ENCODE data around the gene PIGR. TPM values are rescaled to one million over a fixed set of nuclear protein-coding genes. Genes with fewer than 3 reads are reported as not detected.

The PIGR gene
- polyA plus RNA-seq, 1 experiment, result not detected

DNA sequence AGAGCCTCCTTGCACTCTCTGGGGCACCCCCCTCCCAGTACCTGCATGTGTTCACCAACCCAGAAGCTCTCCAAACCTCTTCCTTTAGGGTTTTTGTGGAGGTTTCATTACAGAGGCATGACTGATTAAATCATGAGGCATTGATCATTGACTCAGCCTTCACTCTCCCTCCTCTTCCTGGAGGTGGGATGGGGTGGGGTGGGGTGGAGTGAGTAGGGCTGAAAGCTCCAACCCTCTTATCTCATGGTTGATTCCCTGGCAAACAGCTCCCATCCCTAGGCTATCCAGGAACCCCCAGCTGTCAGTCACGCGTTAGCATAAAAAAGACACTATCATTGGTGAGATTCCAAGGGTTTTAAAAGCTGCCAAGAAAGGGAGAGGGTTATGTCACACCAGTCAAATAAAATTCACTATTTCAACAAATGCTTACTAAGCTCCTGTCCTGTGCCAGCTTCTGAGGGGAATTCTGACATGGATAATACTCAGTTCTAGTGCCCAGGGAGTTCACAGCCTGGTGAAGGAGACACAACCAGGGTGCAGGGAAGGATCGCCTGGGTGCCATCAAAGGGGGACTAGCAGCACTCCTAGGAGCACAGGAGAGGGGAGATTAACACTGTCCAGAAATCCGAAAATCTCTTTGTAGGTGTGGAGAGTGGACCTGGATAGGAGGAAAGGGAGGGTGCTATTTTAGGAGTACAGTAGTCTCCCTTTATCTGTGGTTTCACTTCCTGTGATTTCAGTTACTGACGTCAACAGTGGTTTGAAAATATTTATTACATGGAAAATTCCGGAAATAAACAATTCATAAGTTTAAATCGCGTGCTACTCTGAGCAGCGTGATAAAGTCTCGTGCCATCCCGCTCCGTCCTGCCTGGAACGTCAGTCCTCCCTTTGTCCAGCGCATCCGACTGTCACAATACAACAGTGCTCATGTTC is 55.9 kb downstream of the PIGR start:
- ChIA-PET POLR2A (no interaction called here), CTCF (interaction anchor here (1.0 to 1.2 kb wide), 3 partner anchors 25 to 226 kb away, joined by 3 to 4 read pairs (median 3); partner anchors contain the start of gene IL20)
- Histone ChIP-seq H3K4me3 (ENCODE audit: low read depth, low read length) (no peak overlapping the region), H3K27me3 (ENCODE audit: control insufficient read depth, insufficient read depth, low read length) (no peaks in the 10 kb centered on the region), H3K9me3 (ENCODE audit: control insufficient read depth, insufficient read depth, low read length) (no peaks in the 10 kb centered on the region), H3K27ac (ENCODE audit: low read depth, low read length) (peak overlapping the region; percentile 89)
- no peak for TF ChIP-seq CTCF (IDR thresholded peaks at IDR 0.05; ENCODE audit: low read depth, low read length)
- no peak for DNase-seq (ENCODE audit: low read depth, low spot score)

- POLR2A ChIA-PET, result no interaction called here
- Histone ChIP-seq H3K9me3 (ENCODE audit: control insufficient read depth, insufficient read depth, low read length) (no peaks in the 10 kb centered on the region), H3K27ac (ENCODE audit: low read depth, low read length) (no peak overlapping the region), H3K27me3 (ENCODE audit: control insufficient read depth, insufficient read depth, low read length) (no peaks in the 10 kb centered on the region), H3K4me3 (ENCODE audit: low read depth, low read length) (no peak overlapping the region)
- DNase-seq (ENCODE audit: low read depth, low spot score), result no peak
- CTCF ChIA-PET, result interaction anchor here (0.5 to 5.8 kb wide), 4 partner anchors 17 to 25 kb away, joined by 3 to 37 read pairs (median 12); partner anchors contain the start of gene IL20
- TF ChIP-seq CTCF (IDR thresholded peaks at IDR 0.05; ENCODE audit: low read depth, low read length), result no peak
Observed at GRCh38 chr1:206887701-206888100, 58.6 kb downstream of the PIGR start.

GRCh38 chr1:206886831-206887230 is 59.4 kb downstream of the PIGR start:
- no peak for TF ChIP-seq CTCF (IDR thresholded peaks at IDR 0.05; ENCODE audit: low read depth, low read length)
- CTCF ChIA-PET, result interaction anchor here (0.6 to 5.8 kb wide), 4 partner anchors 22 to 274 kb away, joined by 4 to 37 read pairs (median 13); partner anchors contain the start of genes EIF2D and IL20
- H3K27me3 ChIP-seq (ENCODE audit: control insufficient read depth, insufficient read depth, low read length), result no peaks in the 10 kb centered on the region
- no peaks in the 10 kb centered on the region for H3K9me3 ChIP-seq (ENCODE audit: control insufficient read depth, insufficient read depth, low read length)
- H3K27ac ChIP-seq (ENCODE audit: low read depth, low read length), result no peak overlapping the region
- no peak overlapping the region for H3K4me3 ChIP-seq (ENCODE audit: low read depth, low read length)
- POLR2A ChIA-PET, result no interaction called here
- no peak for DNase-seq (ENCODE audit: low read depth, low spot score)

- no peak for DNase-seq (ENCODE audit: low read depth, low spot score)
- H3K27me3 ChIP-seq (ENCODE audit: control insufficient read depth, insufficient read depth, low read length), result no peaks in the 10 kb centered on the region
- ChIA-PET POLR2A (no interaction called here), CTCF (interaction anchor here (2.9 to 5.8 kb wide), 2 partner anchors 21 to 27 kb away, joined by 30 to 37 read pairs; partner anchors contain the start of gene IL20)
- no peaks in the 10 kb centered on the region for H3K9me3 ChIP-seq (ENCODE audit: control insufficient read depth, insufficient read depth, low read length)
- TF ChIP-seq CTCF (IDR thresholded peaks at IDR 0.05; ENCODE audit: low read depth, low read length), result no peak
- H3K4me3 ChIP-seq (ENCODE audit: low read depth, low read length), result no peak overlapping the region
- no peak overlapping the region for H3K27ac ChIP-seq (ENCODE audit: low read depth, low read length)
Observed at GRCh38 chr1:206885341-206886060, 60.8 kb downstream of the PIGR start.
